GM18867 (cell line): ENCODE measurements around the gene PTPRN2.

Experiments
- ATAC-seq: cut with Tn5 transposase; IDR thresholded peaks from one replicate; pipeline ENCODE4 v1.9.1; 2021; ENCODE audit warnings: mild to moderate bottlenecking, moderate library complexity; ENCODE audit not compliant: unreplicated experiment

PTPRN2 gene

GRCh38 chr7:158017111-158018097, 570.2 kb downstream of the PTPRN2 start:
- ATAC-seq = no peak

DNA sequence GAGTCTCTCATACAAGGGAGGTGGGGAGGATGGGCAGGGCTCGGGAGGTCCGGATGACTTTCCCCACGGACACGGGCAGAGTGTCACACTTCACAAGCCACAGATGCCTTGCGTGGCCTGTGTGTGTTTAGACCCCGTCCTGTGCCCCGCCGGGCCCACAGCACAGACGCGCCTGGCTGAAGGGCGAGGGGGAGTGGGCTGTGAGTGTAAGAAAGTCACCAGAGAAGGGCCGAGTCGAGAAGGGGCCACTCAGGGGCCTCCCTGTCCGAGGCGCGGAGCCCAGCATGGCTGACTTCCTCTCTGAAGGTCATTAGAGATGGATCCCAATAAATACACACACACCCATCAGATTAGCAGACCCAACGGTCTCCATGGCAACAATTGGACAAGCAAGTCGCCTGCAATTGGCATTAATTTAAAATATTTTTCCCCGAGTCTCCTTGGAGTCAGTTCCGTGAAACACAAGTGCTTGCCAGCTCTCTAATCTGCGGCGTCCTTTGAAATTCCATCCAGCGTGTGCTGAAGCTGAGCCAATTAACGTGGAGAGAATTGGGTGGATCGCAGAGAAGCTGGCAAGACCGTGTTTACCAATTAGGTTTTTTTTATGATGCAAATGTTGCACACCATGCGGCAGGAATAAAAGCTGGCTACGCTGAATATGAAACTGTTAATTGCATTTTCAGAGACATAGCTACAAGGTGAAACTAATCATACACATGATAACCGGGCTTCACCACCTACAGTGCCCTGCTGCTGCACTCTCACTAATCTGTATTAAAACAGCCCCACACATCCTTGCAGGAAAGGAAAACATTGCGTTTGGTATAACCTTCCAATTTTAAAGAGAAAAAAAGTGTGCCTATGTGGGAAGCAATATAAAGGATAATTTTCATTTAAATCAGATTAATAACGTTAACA, 571.2 kb downstream of the PTPRN2 start:
- ATAC-seq = no peak

DNA sequence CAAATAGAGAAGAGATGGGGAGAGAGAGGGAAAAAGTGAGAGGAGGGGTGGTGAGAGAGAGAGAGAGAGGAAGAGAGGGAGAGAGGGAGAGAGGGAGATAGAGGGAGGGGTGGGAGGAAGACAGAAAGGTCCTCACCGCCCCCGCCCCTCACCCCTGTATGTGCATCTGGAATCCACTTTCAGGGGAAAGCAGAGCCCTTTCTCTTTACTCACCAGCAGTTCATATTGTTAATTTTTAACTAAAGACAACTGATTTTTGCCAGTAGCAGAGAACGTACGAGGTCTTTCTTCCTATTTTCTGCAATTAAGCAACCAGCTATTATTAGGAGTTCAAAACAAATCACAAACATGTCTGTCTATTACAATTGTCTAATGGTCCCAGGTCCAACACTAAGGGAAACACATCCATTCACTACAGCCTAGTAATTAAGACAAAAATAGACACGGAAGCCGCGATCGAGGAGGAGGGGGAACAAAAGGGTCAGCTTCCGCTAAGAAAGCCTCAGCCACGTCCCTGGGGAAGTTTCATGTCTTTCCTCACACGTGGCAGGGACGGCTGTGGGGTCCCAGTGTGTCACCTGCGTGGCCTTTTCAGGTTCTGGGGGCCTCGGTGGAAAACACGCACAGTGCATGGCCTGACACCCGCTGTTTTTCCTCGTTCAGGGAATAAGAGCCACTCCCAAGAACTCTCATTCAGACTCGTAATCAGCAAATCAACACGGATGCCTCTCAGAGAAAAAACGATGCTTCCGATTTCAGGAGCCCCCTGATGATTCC, 572.0 kb downstream of the PTPRN2 start:
- ATAC-seq = no peak

GRCh38 chr7:158014976-158015375, 572.6 kb downstream of the PTPRN2 start:
- no peak for ATAC-seq

DNA sequence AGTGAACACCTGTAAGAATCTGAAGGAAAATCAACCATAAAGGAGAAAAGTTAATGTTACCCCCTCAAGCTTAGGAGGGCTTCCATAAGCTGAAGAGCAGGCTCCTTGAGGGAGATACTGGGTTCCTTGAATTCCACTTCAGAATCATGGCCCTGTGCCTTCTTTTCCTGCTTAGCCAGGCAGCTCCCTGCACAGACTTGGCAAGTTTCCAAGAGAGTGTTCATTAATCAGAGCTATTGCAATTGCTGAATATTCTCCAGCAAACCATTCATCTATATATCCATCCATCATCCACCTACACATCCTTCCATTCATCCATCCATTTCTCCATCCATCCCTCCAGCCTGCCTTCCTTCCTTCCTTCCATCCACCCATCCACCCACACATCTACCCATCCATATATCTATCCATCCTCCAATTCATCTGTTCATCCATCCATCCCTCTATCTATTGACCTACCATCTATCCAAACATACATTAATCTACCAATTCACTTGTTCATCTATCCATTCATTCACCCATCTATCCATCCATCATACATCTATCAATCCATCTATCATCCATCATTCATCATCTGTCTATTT, 574.4 kb downstream of the PTPRN2 start:
- ATAC-seq = no peak

DNA sequence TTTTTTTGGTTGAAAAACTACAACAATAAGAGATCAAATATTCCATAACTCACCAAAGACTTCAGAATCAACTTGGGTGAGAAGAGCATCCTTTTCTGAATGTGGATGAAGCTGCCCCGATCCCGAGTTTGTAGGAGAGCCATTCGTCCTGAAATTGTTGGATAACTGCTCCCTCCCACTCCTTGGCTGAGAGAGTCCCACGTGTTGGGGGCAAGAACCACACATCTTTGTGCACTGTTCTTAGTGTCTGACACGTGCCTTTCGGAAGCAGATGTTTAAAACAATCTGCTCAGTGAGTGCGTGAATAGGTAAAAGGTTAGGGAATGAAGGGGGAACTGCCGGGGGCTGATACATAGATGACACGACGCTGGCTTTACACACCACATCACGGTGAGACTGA, 575.7 kb downstream of the PTPRN2 start:
- ATAC-seq = no peak

DNA sequence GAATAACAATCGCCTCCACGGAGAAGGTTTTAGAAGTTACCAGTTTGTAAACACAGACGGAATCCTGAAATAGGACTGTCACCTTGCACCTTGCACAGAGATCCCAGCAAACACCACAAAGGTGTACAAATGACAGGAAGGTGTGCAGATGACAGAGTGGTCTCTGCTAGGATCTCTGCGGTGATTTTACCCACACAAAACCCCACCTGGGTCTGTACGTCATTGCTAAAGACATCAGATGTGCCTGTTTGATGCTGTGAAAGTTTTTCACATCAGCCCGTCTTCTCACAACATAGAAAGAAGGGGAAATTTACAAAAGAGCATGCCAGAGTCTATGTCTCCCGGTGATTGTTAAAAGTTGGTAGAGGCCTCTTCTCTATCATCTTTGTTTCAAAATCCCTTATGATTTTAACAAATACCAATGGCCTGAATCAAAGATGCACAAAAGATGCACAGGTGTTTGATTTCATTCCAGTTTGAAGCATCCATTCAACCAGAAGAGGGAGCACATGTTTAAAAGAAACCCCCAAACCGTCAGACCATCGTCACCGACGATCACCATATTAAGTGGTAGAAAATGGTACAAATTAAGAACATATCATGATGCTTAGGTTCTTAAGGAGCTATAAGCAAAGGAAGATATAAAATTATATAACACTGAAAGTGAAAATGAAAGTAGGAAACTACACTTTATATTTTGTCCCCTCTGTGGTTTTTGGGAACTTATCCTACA, 576.5 kb downstream of the PTPRN2 start:
- ATAC-seq = no peak

- no peak for ATAC-seq
Observed at GRCh38 chr7:158009886-158010285, 577.7 kb downstream of the PTPRN2 start.

- no peak for ATAC-seq
Observed at GRCh38 chr7:158008267-158008666, 579.4 kb downstream of the PTPRN2 start.

DNA sequence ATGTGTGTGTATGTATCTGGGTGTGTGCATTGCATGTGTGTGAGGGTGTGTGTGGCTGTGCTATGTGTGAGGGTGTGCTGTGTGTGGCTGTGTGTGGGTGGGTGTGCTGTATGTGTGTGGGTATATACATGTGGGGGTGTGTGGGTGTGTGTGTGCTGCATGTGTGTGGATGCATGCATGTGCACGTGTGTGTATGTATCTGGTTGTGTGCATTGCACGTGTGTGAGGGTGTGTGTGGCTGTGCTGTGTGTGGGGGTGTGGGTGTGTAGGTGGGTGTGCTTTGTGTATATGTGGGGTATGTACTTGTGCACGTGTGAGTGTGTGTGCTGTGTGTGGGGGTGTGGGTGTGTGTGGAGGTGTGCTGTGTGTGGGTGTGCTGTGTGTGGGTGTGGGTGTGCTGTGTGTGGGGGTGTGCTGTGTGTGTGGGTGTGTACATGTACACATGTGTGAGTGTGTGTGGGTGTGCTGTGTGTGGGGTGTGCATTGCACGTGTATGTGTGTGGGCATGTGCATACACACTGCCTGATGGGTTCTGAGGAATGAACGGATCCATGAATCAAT, 579.8 kb downstream of the PTPRN2 start:
- no peak for ATAC-seq

DNA sequence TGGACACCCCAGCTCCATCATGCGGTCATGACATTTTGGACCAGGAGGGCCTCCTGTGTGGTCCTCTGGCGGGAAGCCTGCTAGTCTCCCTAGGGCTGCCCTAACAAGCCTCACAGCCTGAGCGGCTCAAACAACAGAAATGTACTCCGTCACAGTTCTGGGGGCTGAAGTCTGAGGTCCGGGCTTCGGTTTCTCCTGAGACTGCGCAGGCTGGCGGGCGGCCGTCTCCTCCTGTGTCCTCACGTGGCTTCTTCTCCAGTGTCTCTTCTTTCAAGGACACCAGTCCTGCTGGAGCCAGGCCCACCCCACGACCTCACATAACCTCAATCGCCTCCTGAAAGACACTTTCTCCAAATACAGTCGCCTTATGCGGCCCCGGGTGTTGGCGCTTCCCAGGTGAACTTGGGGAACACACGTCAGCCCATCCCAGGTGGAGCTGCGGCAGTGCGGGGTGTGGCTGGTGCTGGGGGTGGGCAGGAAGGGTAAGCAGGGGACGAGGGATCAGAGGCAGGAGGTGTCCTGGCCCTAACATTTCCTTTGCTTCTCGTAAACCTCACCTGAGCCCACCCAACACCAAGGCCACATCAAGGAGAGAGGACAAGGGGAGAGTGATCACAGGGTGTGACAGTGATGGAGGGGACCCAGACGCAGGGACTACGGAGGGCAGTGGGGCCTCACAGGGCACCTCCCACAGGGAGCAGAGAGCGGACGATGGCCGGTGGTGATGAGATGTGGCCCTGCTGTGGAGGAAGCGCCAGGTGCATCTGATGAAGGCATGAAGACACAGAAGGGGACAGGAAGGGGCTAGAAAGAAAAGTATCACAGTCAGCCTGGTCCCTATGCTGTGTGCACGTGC, 580.6 kb downstream of the PTPRN2 start:
- no peak for ATAC-seq

GRCh38 chr7:158005531-158005930, 582.1 kb downstream of the PTPRN2 start:
- no peak for ATAC-seq

DNA sequence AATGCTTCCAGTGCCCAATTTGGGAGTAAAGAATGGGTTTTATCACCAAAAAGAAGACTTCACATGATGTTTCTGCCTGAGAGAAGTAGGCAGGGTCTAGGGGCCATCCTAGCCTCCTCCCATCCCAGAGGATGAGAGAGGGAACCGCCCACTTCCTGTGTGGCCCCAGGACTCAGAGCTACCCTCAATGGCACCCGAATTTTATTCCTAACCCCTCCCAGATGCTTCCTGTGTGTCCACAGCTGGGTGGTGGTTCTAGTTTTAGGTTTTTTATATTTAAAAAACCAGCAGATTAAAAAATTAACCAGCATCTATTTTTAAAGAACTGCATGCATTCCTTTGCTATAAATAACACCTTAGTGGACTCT, 583.5 kb downstream of the PTPRN2 start:
- ATAC-seq = no peak

- ATAC-seq = no peak
Observed at GRCh38 chr7:158003441-158004122, 584.0 kb downstream of the PTPRN2 start.

- ATAC-seq = no peak
Observed at GRCh38 chr7:158002486-158003080, 585.0 kb downstream of the PTPRN2 start.

- ATAC-seq = no peak
Observed at GRCh38 chr7:158001621-158002320, 585.9 kb downstream of the PTPRN2 start.

- ATAC-seq = no peak
Observed at GRCh38 chr7:158001003-158001402, 586.6 kb downstream of the PTPRN2 start.
